T-helper 1 cell treated with Interleukin-12 subunit alpha and Interleukin-12 subunit beta and Interleukin-4 antibody, amounts not matched to agents 30 μg/mL and 1 μg/mL, for 36 hours (primary cell): ENCODE measurements around the gene UMAD1.

Experiments
- H3K27ac Mint-ChIP-seq: one replicate; pipeline ENCODE4 v1.8.0; 2021; ENCODE audit warnings: mild to moderate bottlenecking, mixed read lengths
- H3K27me3 Mint-ChIP-seq: one replicate; pipeline ENCODE4 v1.8.0; 2021; ENCODE audit warnings: low read depth, mixed read lengths
- H3K36me3 Mint-ChIP-seq: one replicate; pipeline ENCODE4 v1.8.0; 2021; ENCODE audit warnings: low read depth, mixed read lengths
- H3K4me1 Mint-ChIP-seq: one replicate; pipeline ENCODE4 v1.8.0; 2021; ENCODE audit warnings: low read depth, mixed read lengths
- H3K4me3 Mint-ChIP-seq: one replicate; pipeline ENCODE4 v1.8.0; 2021; ENCODE audit warnings: mild to moderate bottlenecking, moderate library complexity, mixed read lengths
- H3K9me3 Mint-ChIP-seq: one replicate; pipeline ENCODE4 v1.8.0; 2021; ENCODE audit warnings: mixed read lengths

Gene UMAD1

GRCh38 chr7:7693881-7694280 is 53.3 kb downstream of the UMAD1 start:
- Mint-ChIP-seq H3K4me3 (no peak overlapping the region), H3K27ac (no peak overlapping the region), H3K36me3 (peaks cover 10% of the 10 kb centered on the region), H3K4me1 (peaks cover 7% of the 10 kb centered on the region), H3K27me3 (no peaks in the 10 kb centered on the region), H3K9me3 (peaks cover 5% of the 10 kb centered on the region)

- peaks cover 5% of the 10 kb centered on the region for H3K9me3 Mint-ChIP-seq
- H3K36me3 Mint-ChIP-seq, result peaks cover 10% of the 10 kb centered on the region
- H3K4me1 Mint-ChIP-seq, result peaks cover 9% of the 10 kb centered on the region
- H3K4me3 Mint-ChIP-seq, result no peak overlapping the region
- H3K27me3 Mint-ChIP-seq, result no peaks in the 10 kb centered on the region
- H3K27ac Mint-ChIP-seq, result no peak overlapping the region
Observed at GRCh38 chr7:7694542-7694941, 54.0 kb downstream of the UMAD1 start.

- Mint-ChIP-seq H3K27ac (no peak overlapping the region), H3K4me1 (peaks cover 10% of the 10 kb centered on the region), H3K36me3 (peaks cover 10% of the 10 kb centered on the region), H3K9me3 (peaks cover 5% of the 10 kb centered on the region), H3K4me3 (no peak overlapping the region), H3K27me3 (no peaks in the 10 kb centered on the region)
Observed at GRCh38 chr7:7695111-7695817, 54.7 kb downstream of the UMAD1 start.

- no peak overlapping the region for H3K4me3 Mint-ChIP-seq
- peaks cover 10% of the 10 kb centered on the region for H3K4me1 Mint-ChIP-seq
- no peak overlapping the region for H3K27ac Mint-ChIP-seq
- H3K36me3 Mint-ChIP-seq, result peaks cover 10% of the 10 kb centered on the region
- H3K9me3 Mint-ChIP-seq, result peaks cover 5% of the 10 kb centered on the region
- H3K27me3 Mint-ChIP-seq, result no peaks in the 10 kb centered on the region
Observed at GRCh38 chr7:7696458-7697119, 56.0 kb downstream of the UMAD1 start.

- H3K27me3 Mint-ChIP-seq, result no peaks in the 10 kb centered on the region
- peaks cover 10% of the 10 kb centered on the region for H3K4me1 Mint-ChIP-seq
- H3K36me3 Mint-ChIP-seq, result peaks cover 10% of the 10 kb centered on the region
- no peak overlapping the region for H3K4me3 Mint-ChIP-seq
- H3K27ac Mint-ChIP-seq, result no peak overlapping the region
- H3K9me3 Mint-ChIP-seq, result peaks cover 5% of the 10 kb centered on the region
Observed at GRCh38 chr7:7698930-7699329, 58.4 kb downstream of the UMAD1 start.

- peaks cover 5% of the 10 kb centered on the region for H3K9me3 Mint-ChIP-seq
- no peak overlapping the region for H3K4me3 Mint-ChIP-seq
- H3K4me1 Mint-ChIP-seq, result peaks cover 10% of the 10 kb centered on the region
- H3K27me3 Mint-ChIP-seq, result no peaks in the 10 kb centered on the region
- H3K36me3 Mint-ChIP-seq, result peaks cover 10% of the 10 kb centered on the region
- H3K27ac Mint-ChIP-seq, result no peak overlapping the region
Observed at GRCh38 chr7:7699380-7699779, 58.8 kb downstream of the UMAD1 start.

GRCh38 chr7:7699970-7700369 is 59.4 kb downstream of the UMAD1 start:
- Mint-ChIP-seq H3K36me3 (peaks cover 5% of the 10 kb centered on the region), H3K4me1 (peaks cover 10% of the 10 kb centered on the region), H3K4me3 (no peak overlapping the region), H3K27me3 (no peaks in the 10 kb centered on the region), H3K27ac (no peak overlapping the region), H3K9me3 (no peaks in the 10 kb centered on the region)

- no peaks in the 10 kb centered on the region for H3K9me3 Mint-ChIP-seq
- H3K4me3 Mint-ChIP-seq, result no peak overlapping the region
- no peaks in the 10 kb centered on the region for H3K27me3 Mint-ChIP-seq
- H3K27ac Mint-ChIP-seq, result no peak overlapping the region
- peaks cover 5% of the 10 kb centered on the region for H3K36me3 Mint-ChIP-seq
- H3K4me1 Mint-ChIP-seq, result peaks cover 12% of the 10 kb centered on the region
Observed at GRCh38 chr7:7701527-7701926, 61.0 kb downstream of the UMAD1 start.

GRCh38 chr7:7702826-7703225 is 62.3 kb downstream of the UMAD1 start:
- H3K27me3 Mint-ChIP-seq, result no peaks in the 10 kb centered on the region

GRCh38 chr7:7703427-7703826 is 62.9 kb downstream of the UMAD1 start:
- no peak overlapping the region for H3K4me3 Mint-ChIP-seq
- no peaks in the 10 kb centered on the region for H3K36me3 Mint-ChIP-seq
- H3K27ac Mint-ChIP-seq, result no peak overlapping the region
- no peaks in the 10 kb centered on the region for H3K9me3 Mint-ChIP-seq
- H3K27me3 Mint-ChIP-seq, result no peaks in the 10 kb centered on the region
- H3K4me1 Mint-ChIP-seq, result peaks cover 7% of the 10 kb centered on the region

More at GRCh38 chr7:7702826-7703225, 62.3 kb downstream of the UMAD1 start:
- no peak overlapping the region for H3K27ac Mint-ChIP-seq
- H3K4me1 Mint-ChIP-seq, result peaks cover 11% of the 10 kb centered on the region
- no peak overlapping the region for H3K4me3 Mint-ChIP-seq
- peaks cover 2% of the 10 kb centered on the region for H3K36me3 Mint-ChIP-seq
- H3K9me3 Mint-ChIP-seq, result no peaks in the 10 kb centered on the region

GRCh38 chr7:7704867-7705266 is 64.3 kb downstream of the UMAD1 start:
- Mint-ChIP-seq H3K9me3 (no peaks in the 10 kb centered on the region), H3K27ac (no peak overlapping the region), H3K4me1 (peaks cover 5% of the 10 kb centered on the region), H3K27me3 (peaks cover 3% of the 10 kb centered on the region), H3K36me3 (no peaks in the 10 kb centered on the region), H3K4me3 (no peak overlapping the region)

GRCh38 chr7:7705318-7705717 is 64.8 kb downstream of the UMAD1 start:
- Mint-ChIP-seq H3K27ac (no peak overlapping the region), H3K4me1 (peaks cover 9% of the 10 kb centered on the region), H3K4me3 (no peak overlapping the region), H3K9me3 (no peaks in the 10 kb centered on the region), H3K36me3 (no peaks in the 10 kb centered on the region), H3K27me3 (peaks cover 3% of the 10 kb centered on the region)

GRCh38 chr7:7706101-7706511 is 65.6 kb downstream of the UMAD1 start:
- Mint-ChIP-seq H3K27ac (no peak overlapping the region), H3K36me3 (no peaks in the 10 kb centered on the region), H3K4me1 (peaks cover 9% of the 10 kb centered on the region), H3K27me3 (peaks cover 8% of the 10 kb centered on the region), H3K9me3 (no peaks in the 10 kb centered on the region), H3K4me3 (no peak overlapping the region)

GRCh38 chr7:7706556-7707172 is 66.1 kb downstream of the UMAD1 start:
- peaks cover 9% of the 10 kb centered on the region for H3K4me1 Mint-ChIP-seq
- no peak overlapping the region for H3K4me3 Mint-ChIP-seq
- no peak overlapping the region for H3K27ac Mint-ChIP-seq
- no peaks in the 10 kb centered on the region for H3K36me3 Mint-ChIP-seq
- no peaks in the 10 kb centered on the region for H3K9me3 Mint-ChIP-seq
- H3K27me3 Mint-ChIP-seq, result peaks cover 9% of the 10 kb centered on the region

GRCh38 chr7:7707246-7707645 is 66.7 kb downstream of the UMAD1 start:
- Mint-ChIP-seq H3K27ac (no peak overlapping the region), H3K4me1 (peaks cover 9% of the 10 kb centered on the region), H3K36me3 (no peaks in the 10 kb centered on the region), H3K4me3 (no peak overlapping the region), H3K27me3 (peaks cover 9% of the 10 kb centered on the region), H3K9me3 (no peaks in the 10 kb centered on the region)
